GM13977 (cell line): ENCODE results near the gene TRAPPC12.

Experiments
- DNase-seq: peaks from one replicate; pipeline ENCODE4 v3.0.0; 2012; ENCODE audit warnings: low spot score
- in situ Hi-C: fragments of 300-500 bp; cut with MboI; formaldehyde crosslinking; loops from one replicate; pipeline ENCODE4 v1.12.0; 2022; ENCODE audit warnings: low sequenced_read_pairs, low pct_unique_long_range_greater_than_20kb, mixed read lengths, inconsistent platforms; ENCODE audit not compliant: unreplicated experiment
- TF ChIP-seq, protein P1 (sequence below): IDR thresholded peaks from 2 replicates; pipeline ENCODE4 v1.5.1; 2012; ENCODE audit warnings: mild to moderate bottlenecking, control low read depth; ENCODE audit not compliant: insufficient read depth; ENCODE audit errors: extremely low read depth, missing control alignments

The TRAPPC12 gene

GRCh38 chr2:3457524-3458395, 78.3 kb downstream of the TRAPPC12 start:
- TF ChIP-seq, protein P1, sequence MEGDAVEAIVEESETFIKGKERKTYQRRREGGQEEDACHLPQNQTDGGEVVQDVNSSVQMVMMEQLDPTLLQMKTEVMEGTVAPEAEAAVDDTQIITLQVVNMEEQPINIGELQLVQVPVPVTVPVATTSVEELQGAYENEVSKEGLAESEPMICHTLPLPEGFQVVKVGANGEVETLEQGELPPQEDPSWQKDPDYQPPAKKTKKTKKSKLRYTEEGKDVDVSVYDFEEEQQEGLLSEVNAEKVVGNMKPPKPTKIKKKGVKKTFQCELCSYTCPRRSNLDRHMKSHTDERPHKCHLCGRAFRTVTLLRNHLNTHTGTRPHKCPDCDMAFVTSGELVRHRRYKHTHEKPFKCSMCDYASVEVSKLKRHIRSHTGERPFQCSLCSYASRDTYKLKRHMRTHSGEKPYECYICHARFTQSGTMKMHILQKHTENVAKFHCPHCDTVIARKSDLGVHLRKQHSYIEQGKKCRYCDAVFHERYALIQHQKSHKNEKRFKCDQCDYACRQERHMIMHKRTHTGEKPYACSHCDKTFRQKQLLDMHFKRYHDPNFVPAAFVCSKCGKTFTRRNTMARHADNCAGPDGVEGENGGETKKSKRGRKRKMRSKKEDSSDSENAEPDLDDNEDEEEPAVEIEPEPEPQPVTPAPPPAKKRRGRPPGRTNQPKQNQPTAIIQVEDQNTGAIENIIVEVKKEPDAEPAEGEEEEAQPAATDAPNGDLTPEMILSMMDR, result no peak
- in situ Hi-C loops, result no loop called here
- DNase-seq, result no peak

- no peak for DNase-seq
- in situ Hi-C loops, result no loop called here
- TF ChIP-seq, protein P1, result no peak
Measured at GRCh38 chr2:3458396-3459184, 79.1 kb downstream of the TRAPPC12 start.

- TF ChIP-seq, protein P1, result no peak
- in situ Hi-C loops, result no loop called here
- DNase-seq, result no peak
Measured at GRCh38 chr2:3459185-3460015, 79.9 kb downstream of the TRAPPC12 start.

DNA sequence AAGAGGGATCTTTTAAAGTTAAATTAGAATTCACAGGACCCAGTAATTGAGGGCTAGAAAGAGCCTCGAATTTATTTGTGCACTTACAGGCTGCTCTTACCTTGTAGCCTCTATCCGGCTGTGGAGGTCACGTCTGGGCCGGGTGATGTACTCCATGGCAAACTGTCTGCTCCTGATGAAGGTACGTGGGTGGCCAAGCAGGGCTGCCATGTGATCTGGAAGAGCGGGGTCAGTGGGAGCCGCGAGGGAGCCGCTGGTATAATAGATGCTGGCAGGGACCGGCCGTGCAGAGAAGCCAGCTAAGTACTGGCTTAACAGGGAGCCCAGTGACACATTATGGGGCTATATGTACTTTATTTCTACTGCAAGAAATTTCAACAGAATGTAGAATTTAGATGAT, 80.7 kb downstream of the TRAPPC12 start:
- TF ChIP-seq, protein P1, result no peak
- no peak for DNase-seq
- in situ Hi-C loops, result no loop called here

DNA sequence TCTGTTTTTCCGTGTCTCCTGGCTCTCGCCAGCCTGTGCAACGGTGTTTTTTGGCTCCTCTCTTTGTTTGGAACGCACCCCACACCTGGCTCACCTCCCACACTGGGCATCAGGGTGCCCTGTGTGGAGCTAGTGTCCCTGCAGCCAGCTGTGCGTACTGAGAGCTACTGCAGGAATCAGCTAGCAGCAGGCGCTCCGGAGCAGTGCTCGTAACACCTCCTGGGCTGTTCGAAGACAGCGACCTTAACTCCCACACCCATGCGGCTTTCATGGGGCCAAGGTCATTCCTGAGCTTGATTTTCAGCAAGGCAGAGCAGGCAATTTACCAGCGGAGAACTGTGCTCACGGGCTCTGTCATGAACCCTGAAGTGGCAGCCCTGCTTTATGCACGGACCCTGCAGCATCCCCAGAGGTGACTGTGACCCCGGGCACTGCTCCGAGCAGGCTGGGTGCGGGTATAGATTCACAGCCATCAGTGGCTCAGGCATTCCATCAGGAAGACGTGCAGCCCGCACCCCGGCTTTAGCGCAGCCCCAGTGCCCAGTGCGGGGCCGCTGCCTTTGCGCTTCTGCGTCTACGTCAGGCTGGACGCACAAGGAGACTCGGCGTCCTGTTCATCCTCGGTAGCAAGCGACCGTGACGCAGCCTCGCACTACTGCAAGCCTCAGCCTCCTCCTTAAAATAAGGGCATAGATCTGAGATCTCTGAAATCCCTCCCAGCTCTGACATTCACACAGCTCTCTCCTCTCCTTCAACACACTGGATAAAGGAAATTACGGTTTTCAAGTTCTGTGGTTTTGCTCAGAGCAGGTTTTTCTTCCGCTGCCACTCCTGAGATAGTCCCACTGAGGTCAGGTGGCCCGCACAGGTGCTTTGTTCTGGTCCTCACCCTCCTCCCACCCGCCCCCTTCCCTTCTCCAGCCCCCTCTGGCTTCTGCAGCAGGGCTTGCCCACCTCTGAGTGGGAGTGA, 81.6 kb downstream of the TRAPPC12 start:
- DNase-seq, result no peak
- TF ChIP-seq, protein P1, result no peak
- in situ Hi-C loops, result no loop called here
